Suprapubic skin (tissue), 4 donors: ENCODE results near the gene FHL2.

Experiments
- EP300 ChIP-seq: sonication (generic); formaldehyde crosslinking; IDR thresholded peaks from one replicate; pipeline ENCODE4 v1.6.1; 2017; ENCODE audit warnings: antibody characterized with exemption
- POLR2A ChIP-seq, 2 donors: fragments of 450-650 bp; IDR thresholded peaks; one replicate each; pipeline ENCODE4 v1.6.1; 2017; ENCODE audit warnings: antibody characterized with exemption in 2 of 2, mild to moderate bottlenecking in 2 of 2, moderate library complexity in 2 of 2
- POLR2AphosphoS5 ChIP-seq, 3 donors: sonication (generic); formaldehyde crosslinking; IDR thresholded peaks; one replicate each; pipeline ENCODE4 v1.6.1; 2017; ENCODE audit warnings: antibody characterized with exemption in 3 of 3
- TF ChIP-seq, protein P1 (sequence below), 2 donors: fragments of 200-600 bp in 1 of 2; fragments of 450-650 bp in 1 of 2; sonication (generic) in 1 of 2; IDR thresholded peaks; one replicate each; pipeline ENCODE4 v1.5.1; 2016 to 2019; ENCODE audit warnings: antibody characterized with exemption in 2 of 2, mild to moderate bottlenecking in 1 of 2, moderate library complexity in 1 of 2

DNA sequence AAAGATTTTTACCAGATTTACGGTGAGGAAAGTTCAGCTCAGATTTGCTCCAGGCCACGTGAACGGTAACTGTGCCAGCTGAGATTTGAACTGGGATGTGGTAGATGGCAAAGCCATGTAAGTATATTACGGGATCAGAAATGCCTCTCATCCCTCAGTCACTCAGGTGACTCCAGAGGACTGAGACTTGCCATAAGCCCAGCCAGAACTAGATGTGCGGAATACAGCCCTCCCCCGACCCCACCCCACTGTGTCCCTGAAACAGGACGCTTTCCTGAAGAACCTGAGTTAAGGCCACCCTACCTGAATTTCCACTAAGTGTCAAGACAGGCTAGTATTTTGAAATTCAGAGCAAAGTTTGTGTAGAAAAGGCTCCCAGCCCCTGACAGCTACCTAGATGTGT is 1.3 kb upstream of the FHL2 start:
- TF ChIP-seq POLR2A (IDR thresholded peaks at IDR 0.05) = no peak
- TF ChIP-seq, protein P1, sequence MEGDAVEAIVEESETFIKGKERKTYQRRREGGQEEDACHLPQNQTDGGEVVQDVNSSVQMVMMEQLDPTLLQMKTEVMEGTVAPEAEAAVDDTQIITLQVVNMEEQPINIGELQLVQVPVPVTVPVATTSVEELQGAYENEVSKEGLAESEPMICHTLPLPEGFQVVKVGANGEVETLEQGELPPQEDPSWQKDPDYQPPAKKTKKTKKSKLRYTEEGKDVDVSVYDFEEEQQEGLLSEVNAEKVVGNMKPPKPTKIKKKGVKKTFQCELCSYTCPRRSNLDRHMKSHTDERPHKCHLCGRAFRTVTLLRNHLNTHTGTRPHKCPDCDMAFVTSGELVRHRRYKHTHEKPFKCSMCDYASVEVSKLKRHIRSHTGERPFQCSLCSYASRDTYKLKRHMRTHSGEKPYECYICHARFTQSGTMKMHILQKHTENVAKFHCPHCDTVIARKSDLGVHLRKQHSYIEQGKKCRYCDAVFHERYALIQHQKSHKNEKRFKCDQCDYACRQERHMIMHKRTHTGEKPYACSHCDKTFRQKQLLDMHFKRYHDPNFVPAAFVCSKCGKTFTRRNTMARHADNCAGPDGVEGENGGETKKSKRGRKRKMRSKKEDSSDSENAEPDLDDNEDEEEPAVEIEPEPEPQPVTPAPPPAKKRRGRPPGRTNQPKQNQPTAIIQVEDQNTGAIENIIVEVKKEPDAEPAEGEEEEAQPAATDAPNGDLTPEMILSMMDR (IDR thresholded peaks at IDR 0.05) = no peak
- TF ChIP-seq POLR2AphosphoS5 (IDR thresholded peaks at IDR 0.05) = no peak
- no peak for TF ChIP-seq EP300
